ENCODE data around the gene RAB27A.
"Not testable (repeated sequence)": the region's sequence is repeated elsewhere in the genome, so short reads cannot be mapped to it uniquely, and the experiment has no call there.

Gene RAB27A

DNA sequence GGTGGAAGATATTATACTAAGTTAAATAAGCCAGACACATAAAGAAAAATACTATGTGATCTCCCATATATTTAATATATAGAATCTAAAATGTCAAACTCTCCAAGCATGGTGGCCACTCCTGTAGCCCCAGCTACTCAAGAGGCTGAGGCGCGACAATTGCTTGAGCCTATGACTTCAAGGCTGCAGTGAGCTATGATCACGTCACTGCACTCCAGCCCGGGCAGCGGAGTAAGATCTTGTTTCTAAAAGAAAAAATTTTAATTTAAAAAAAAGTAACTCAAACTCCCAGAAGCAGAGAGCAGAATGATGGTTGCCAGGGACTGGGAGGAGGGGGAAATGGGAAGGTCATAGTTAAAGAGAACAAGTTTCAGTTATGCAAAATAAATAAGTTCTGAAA lies 13.3 kb downstream of the RAB27A start:
- DNase-seq: no peak
- no peak for TF ChIP-seq GATA1 (IDR thresholded peaks at IDR 0.05; ENCODE audit: low read depth, low read length)

DNA sequence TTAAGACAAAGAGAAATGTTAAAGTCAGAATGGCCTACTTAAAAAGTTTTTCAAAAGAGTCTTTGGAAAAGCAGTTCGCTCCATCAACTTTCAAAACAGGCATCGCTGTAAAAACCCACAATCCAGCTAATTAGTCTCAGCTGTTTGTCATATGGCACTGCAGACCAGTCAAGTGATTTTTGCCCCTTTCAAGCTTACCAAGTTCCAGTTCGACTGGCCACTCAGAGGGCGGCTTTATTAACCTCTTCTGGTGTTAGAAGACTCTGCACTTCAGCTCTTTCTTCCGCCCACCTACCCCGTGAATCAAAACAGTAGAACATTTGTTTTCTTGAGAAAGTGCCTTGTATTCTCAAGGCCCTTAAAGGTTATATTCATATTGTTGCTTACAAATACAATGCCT lies 19.3 kb downstream of the RAB27A start:
- TF ChIP-seq POLR2A (IDR thresholded peaks at IDR 0.05; ENCODE audit: low read length) (no peak), GATA1 (IDR thresholded peaks at IDR 0.05; ENCODE audit: low read depth, low read length) (no peak)
- DNase-seq: no peak

DNA sequence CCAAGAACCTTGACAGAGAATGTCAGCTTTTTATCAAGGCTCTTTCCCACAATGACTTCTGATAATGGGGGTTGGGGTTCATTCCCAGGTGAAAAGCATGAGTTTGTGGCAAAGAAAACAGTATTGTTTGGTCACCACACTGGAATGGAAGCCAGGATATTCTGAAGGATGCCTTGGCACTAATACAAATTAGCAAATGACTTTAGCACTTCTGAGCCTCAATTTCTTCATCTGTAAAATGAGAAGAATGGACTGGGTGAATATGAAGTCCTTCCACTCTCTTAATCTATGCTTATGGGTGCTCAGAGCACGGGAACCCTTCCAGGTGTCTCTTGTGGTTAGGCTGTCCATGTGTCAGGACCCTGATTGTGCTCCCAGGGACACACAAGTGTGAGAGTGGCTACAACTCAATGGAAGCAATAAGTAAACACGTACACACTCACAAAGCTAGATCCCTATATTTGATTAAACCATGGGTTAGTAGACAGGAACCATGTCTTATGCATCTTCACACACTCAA lies 21.4 kb downstream of the RAB27A start:
- peak in 1 of 2 experiments; percentile 6 for DNase-seq
- TF ChIP-seq GATA1 (IDR thresholded peaks at IDR 0.05; ENCODE audit: low read depth, low read length): no peak
- TF ChIP-seq POLR2A (IDR thresholded peaks at IDR 0.05; ENCODE audit: low read length): no peak

DNA sequence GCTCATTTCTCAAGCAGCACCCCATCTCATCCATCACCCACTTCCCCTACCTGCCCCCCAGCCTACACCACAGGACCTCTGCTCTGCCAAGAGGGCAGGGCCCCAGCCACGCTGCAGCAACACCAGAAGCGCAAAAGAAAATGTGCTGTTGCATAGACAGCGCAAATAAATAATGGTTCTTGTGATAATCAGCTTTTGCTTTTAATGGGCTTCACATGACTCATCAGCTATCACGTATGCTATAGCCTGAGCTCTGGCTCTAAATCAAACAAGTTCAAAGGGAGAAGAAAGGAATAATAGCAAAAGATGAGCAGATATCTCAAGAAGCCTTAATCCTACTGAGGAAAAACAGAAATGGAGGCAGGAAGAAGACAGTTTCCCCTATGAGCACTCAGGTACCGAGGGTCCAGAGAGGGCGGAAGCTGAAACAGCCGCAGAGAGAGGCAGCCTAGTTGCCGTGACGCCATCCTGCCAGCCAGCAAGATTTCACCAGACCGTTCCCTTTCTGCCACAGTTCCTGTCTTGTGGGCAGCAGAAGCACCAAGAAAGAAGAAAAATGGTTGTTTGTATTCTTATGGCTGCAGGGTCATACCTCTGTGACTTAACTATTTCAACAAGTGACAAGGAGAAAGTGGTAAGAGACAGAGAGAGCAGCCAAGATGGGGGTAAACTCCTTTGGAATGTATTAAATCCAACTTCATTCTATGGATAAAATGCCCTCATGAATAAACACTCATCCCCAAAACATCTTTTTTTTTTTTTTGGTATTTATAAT lies 22.0 kb downstream of the RAB27A start:
- TF ChIP-seq GATA1 (IDR thresholded peaks at IDR 0.05; ENCODE audit: low read depth, low read length) (no peak), POLR2A (IDR thresholded peaks at IDR 0.05; ENCODE audit: low read length) (no peak)
- DNase-seq: peak; percentile 34 to 48

DNA sequence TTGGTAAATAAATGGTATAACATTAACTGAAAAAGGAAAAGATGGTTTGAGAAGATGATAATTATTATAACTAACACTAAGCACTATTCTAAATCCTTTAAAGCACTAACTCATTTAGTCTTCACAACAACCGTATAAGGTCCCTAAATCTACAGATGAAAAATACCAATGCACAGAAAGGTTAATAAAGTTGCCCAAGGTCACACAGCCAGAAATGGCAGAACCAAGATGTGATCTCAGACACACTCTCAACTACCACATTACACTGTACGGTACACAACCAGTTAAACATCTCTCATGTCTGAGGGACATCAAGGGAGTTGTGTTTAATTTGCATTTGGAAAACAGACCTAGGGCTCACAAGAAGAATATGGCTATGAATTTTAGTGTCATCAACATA lies 23.1 kb downstream of the RAB27A start:
- TF ChIP-seq POLR2A (IDR thresholded peaks at IDR 0.05; ENCODE audit: low read length): no peak
- TF ChIP-seq GATA1 (IDR thresholded peaks at IDR 0.05; ENCODE audit: low read depth, low read length): no peak
- no peak for DNase-seq

DNA sequence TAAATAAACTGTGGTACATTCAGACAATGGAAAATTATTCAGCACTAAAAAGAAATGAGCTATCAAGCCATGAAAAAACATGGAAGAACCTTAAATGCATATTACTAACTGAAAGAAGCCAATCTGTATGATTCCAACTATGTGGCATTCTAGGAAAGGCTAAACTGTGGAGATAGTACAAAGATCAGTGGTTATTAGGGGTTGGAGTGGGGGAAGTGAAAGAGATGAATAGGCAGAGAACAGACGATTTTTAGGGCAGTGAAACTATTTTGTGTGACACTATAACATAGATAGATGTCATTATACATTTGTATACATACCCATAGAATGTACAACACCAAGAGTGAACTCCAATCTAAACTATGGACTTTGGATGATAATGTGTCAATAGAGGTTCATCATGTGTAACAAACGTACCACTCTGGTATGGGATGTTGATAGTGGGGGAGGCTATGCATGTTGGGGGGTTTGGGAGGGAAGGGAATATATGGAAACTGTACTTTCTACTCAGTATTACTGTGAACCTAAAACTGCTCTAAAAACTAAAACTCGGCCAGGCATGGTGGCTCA lies 29.0 kb downstream of the RAB27A start:
- TF ChIP-seq GATA1 (IDR thresholded peaks at IDR 0.05; ENCODE audit: low read depth, low read length): no peak
- TF ChIP-seq POLR2A (IDR thresholded peaks at IDR 0.05; ENCODE audit: low read length): no peak
- DNase-seq: no peak

DNA sequence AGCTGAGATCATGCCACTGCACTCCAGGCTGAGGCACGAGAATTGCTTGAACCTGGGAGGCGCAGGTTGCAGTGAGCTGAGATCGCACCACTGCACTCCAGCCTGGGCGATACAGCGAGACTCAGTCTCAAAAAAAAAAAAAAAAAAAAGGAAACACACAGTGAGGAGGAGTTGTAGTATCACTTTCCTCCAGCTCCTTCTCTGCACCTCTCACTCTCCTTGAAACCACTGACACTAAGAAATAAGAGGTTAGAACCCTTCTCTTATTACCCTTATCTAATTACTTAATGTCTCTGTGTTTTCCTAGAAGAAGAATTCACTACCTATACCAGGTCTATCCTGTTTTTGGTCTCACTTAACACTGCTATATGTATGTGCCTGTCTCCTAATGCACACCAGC lies 31.7 kb downstream of the RAB27A start:
- TF ChIP-seq POLR2A (IDR thresholded peaks at IDR 0.05; ENCODE audit: low read length) (no peak), GATA1 (IDR thresholded peaks at IDR 0.05; ENCODE audit: low read depth, low read length) (no peak)
- DNase-seq: no peak

DNA sequence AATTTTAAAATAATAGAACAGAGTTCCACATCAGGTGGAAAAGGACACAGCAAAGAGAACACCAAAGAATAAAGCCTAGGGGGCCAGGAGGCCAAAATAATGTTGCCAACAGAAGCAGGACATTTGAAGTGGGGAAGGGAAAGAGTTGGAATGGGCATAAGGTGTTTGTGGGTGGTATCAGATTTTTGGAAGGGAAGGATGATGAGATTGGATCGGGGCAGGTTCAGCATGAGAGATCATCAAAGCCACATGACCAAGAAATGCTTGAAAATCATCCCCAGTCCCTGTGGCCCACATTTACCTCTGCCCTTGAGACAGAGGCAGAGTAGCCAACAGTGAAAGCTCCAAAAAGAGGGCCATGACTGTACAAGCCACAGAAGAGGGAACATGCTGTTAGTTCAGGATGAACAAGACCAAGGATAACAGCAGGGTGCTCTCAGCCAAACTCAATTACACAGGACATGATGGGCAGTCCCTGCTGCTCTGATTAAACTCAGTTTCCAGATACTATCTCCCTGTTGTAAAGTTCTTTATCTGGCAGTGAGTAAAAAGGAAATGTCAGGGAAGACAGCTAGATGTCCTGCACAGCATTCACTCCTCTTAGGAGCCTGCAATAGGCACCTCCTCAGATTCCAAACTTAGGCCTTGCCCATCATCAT lies 32.5 kb downstream of the RAB27A start:
- no peak for DNase-seq
- no peak for TF ChIP-seq GATA1 (IDR thresholded peaks at IDR 0.05; ENCODE audit: low read depth, low read length)
- TF ChIP-seq POLR2A (IDR thresholded peaks at IDR 0.05; ENCODE audit: low read length): no peak

DNA sequence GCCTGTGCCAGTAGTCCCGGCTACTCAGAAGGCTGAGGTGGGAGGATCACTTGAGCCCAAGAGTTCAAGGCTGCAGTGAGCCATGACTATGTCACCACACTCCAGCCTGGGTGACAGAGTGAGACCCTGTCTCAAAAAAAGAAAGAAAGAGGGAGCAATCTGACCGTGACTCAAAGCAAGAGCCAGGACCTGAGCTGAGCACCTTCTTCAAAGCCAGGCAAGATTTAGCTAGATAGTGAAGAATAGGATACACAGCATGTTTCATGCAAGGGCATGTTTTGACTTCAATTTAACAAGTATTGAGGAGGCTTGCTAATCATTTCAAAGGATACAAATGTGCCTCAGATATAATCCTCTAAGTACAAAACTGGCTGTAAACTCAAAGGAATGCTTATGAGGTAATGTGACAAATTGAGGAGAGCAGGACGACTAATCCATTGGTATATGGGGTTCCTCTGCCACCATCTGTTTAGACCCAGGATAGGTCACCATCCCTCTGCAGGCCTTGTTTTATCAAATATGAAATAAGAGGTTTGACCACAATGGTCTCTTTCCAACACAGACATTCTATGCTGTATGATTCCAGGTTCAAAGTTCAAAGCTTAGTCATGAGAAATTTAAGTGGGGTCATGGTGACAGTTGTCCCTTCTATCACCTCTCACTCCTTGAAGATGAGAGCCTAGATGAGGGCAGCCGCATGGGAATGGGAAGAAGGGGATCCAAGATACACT lies 33.2 kb downstream of the RAB27A start:
- no peak for DNase-seq
- TF ChIP-seq GATA1 (IDR thresholded peaks at IDR 0.05; ENCODE audit: low read depth, low read length): no peak
- TF ChIP-seq POLR2A (IDR thresholded peaks at IDR 0.05; ENCODE audit: low read length): no peak

DNA sequence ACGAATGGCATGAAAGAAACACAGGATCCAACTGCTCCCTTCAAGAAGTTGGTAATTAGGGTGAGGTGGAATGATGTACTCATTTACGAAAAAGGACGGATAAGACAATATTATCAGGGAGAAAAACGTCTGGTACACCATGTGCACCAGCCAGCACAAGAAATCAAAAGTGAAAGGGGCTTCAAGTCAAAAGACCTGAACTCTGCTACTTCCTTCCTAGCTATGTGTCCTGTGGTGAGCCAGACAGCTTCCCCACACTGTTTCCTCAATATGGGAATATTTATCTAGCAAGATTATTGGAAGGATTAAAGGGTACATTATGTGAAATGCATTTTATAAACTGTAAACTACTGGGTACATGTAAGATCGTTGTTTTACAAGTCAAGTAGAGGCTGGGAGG lies 33.9 kb downstream of the RAB27A start:
- DNase-seq: peak in 1 of 2 experiments; percentile 9
- no peak for TF ChIP-seq GATA1 (IDR thresholded peaks at IDR 0.05; ENCODE audit: low read depth, low read length)
- no peak for TF ChIP-seq POLR2A (IDR thresholded peaks at IDR 0.05; ENCODE audit: low read length)

DNA sequence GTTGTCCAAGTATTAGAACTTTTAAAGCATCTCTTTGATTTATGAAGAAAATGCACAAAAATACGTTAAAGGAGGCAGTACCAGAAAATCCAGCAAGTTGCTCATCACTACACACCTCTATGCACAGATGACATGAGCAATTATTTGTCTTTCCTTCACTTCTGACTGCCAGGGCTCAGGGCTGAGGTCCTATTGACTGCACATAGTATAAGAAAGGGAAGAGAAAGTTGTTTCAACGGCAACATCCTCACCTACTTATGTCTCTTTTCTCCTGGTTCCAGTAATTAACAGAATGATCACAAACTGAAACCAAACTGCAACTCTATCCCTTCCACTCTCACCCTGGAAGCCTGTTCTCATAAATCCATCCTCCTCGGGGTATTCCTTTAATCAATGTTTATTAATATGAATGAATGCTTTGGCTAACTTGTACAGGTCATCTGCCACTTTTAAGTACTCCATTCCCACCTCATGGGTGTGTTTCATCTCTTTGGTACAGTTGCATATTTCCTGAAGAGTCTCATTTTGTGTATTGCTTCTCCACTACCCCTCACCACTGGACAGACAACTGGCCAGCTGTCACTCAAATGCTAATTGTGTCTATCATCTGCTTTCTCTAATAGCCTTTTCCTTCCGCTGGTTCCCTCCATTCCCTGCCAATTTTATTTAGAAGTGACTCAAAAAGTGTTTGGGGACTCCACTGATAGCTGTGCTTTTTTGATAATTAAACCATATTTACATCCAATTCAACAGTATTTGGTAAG lies 34.5 kb downstream of the RAB27A start:
- no peak for TF ChIP-seq POLR2A (IDR thresholded peaks at IDR 0.05; ENCODE audit: low read length)
- no peak for TF ChIP-seq GATA1 (IDR thresholded peaks at IDR 0.05; ENCODE audit: low read depth, low read length)
- no peak for DNase-seq

DNA sequence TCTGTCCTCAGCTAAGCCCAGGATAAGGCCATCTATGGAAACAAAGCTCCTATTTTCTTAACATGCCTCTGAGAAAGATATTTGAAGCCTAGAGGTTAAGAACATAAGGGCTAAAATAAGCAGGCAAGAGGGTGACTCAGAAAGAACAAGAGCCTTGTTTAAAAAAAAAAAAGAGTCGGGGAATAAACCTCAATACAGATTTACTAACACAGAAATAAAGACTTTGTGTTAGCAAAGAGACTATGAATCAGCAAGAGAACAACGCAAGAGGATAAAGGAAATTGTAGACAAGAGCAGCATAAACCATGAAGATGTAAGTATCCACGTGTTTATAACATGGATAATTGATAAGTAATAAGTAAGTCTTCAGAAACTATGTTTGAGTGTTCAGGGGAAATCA lies 36.0 kb downstream of the RAB27A start:
- DNase-seq: no peak
- no peak for TF ChIP-seq POLR2A (IDR thresholded peaks at IDR 0.05; ENCODE audit: low read length)
- TF ChIP-seq GATA1 (IDR thresholded peaks at IDR 0.05; ENCODE audit: low read depth, low read length): no peak

DNA sequence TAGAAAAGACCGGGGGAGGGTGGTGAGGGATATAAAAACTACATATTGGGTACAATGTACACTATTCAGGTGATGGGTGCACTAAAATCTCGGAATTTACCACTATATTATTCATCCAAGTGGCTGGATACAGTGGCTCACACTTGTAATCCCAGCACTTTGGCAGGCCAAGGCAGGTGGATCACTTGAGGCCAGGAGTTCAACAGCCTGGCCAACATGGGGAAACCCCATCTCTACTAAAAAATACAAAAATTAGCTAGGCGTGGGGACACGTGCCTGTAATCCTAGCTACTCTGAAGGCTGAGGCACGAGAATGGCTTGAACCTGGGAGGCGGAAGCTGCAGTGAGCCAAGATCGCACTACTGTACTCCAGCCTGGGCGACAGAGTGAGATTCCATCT lies 37.4 kb downstream of the RAB27A start:
- not testable (repeated sequence) for DNase-seq
